ENCODE results near the gene MLLT10. TPM values are rescaled to one million over a fixed set of nuclear protein-coding genes. Genes with fewer than 3 reads are reported as not detected.

MLLT10 gene
- total RNA-seq, 1 experiment from 2014 or later, result 45.2 TPM

DNA sequence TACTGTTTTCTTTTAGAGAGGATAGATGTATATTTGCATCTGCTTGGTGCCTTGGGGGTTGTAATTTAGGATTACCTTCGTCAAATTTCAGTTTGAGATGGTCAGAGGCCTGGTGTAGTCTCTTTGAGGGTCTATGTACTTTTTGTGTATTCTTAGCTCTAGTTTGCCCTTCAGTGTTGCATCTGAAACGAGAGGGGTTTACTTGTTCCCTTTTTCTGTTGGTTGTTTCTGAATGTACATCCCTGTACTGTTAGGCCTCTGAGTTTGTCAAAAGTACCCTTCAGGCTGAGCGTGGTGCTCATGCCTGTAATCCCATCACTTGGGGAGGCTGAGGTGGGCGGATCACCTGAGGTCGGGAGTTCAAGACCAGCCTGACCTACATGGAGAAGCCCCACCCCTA lies 60.0 kb downstream of the MLLT10 start:
- Histone ChIP-seq H3K9me3 (ENCODE audit: control insufficient read depth in 1 of 2, insufficient read depth in 1 of 2, low read depth in 1 of 2, low read length in 2 of 2) (no peaks in the 10 kb centered on the region), H3K9ac (ENCODE audit: low read length) (no peak overlapping the region), H3K79me2 (ENCODE audit: insufficient read depth, low read length) (peaks cover 94% of the 10 kb centered on the region), H3K36me3 (ENCODE audit: control insufficient read depth in 1 of 2, insufficient read depth in 2 of 2, low read length in 2 of 2) (no peaks in the 10 kb centered on the region), H3K4me3 (replicated peaks in 1 of 2; ENCODE audit: low read depth in 1 of 2, low read length in 2 of 2) (no peak overlapping the region), H3K9me2 (ENCODE audit: insufficient read depth) (no peaks in the 10 kb centered on the region), H3K27ac (ENCODE audit: low read depth, low read length) (no peak overlapping the region), H3K4me2 (ENCODE audit: low read length) (no peak overlapping the region), H2AFZ (ENCODE audit: low read depth, low read length, poor library complexity, severe bottlenecking) (no peak overlapping the region), H3K27me3 (ENCODE audit: insufficient read depth, low read length) (no peaks in the 10 kb centered on the region), H3K4me1 (ENCODE audit: control insufficient read depth in 1 of 2, insufficient read depth in 2 of 2, low read length in 2 of 2) (peaks cover under 1 to 2% of the 10 kb centered on the region in 2 experiments; a peak in 3 of 4 replicates), H4K20me1 (ENCODE audit: insufficient read depth) (peaks cover 5% of the 10 kb centered on the region)
- no TSS peak for BruUV-seq (replicated peaks)
- TF ChIP-seq EZH2phosphoT487 (IDR thresholded peaks at IDR 0.05; ENCODE audit: borderline replicate concordance), result no peak
- TF ChIP-seq ELF1 (IDR thresholded peaks at IDR 0.05; ENCODE audit: borderline replicate concordance, low read depth), result no peak
- TF ChIP-seq ZNF274 (IDR thresholded peaks at IDR 0.05; ENCODE audit: low read depth, low read length), result no peak
- TF ChIP-seq RAD21 (IDR thresholded peaks at IDR 0.05; ENCODE audit: low read depth), result no peak
- no peak for TF ChIP-seq SP1 (IDR thresholded peaks at IDR 0.05; ENCODE audit: low read depth)
- ChIA-PET POLR2A (no interaction called here), CTCF (no interaction called here), RAD21 (ENCODE audit: low non-redundant PET in 1 of 2, low total read pairs in 2 of 2, uncharacterized antibody in 2 of 2, unreplicated experiment in 2 of 2) (no interaction called here)
- no peak for DNase-seq (ENCODE audit: low read depth, low spot score)
- intact Hi-C loops (cut with micrococcal nuclease), result no loop called here
- ATAC-seq, result no peak

DNA sequence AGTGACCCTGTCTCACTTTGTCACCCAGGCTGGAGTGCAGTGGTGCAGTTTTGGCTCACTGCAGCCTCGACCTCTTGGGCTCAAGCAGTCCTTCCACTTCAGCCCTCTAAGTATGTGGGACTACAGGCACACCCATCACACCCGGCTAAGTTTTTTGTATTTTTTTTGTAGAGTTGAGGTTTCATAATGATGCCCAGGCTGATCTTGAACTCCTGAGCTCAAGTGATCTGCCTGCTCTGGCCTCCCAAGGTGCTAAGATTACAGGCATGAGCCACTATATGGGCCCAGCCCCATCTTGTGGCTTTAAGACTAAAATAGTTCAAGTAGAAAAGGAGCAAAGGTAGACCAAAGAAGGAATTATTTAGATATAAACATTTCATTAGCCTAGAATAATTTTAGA lies 65.5 kb downstream of the MLLT10 start:
- peak; percentile 12; the same call in 1 of the 2 replicates for TF ChIP-seq RAD21 (IDR thresholded peaks at IDR 0.05; ENCODE audit: low read depth)
- TF ChIP-seq POLR2AphosphoS5 (IDR thresholded peaks at IDR 0.05; ENCODE audit: low read depth, low read length), result no peak
- H3K27me3 ChIP-seq (ENCODE audit: insufficient read depth, low read length), result no peaks in the 10 kb centered on the region
- ChIA-PET RAD21 (ENCODE audit: low non-redundant PET in 1 of 2, low total read pairs in 2 of 2, uncharacterized antibody in 2 of 2, unreplicated experiment in 2 of 2) (no interaction called here), POLR2A (interaction anchor here (1.0 kb wide), 1 partner anchor 37 kb away, joined by 3 read pairs; no protein-coding TSS in a partner anchor), CTCF (no interaction called here)
- no peaks in the 10 kb centered on the region; a peak in 1 of 4 replicates for H3K4me1 ChIP-seq (ENCODE audit: control insufficient read depth in 1 of 2, insufficient read depth in 2 of 2, low read length in 2 of 2)
- peaks cover 94% of the 10 kb centered on the region for H3K79me2 ChIP-seq (ENCODE audit: insufficient read depth, low read length)
- no peaks in the 10 kb centered on the region for H3K9me3 ChIP-seq (ENCODE audit: control insufficient read depth in 1 of 2, insufficient read depth in 1 of 2, low read depth in 1 of 2, low read length in 2 of 2)
- H2AFZ ChIP-seq (ENCODE audit: low read depth, low read length, poor library complexity, severe bottlenecking), result no peak overlapping the region
- H3K9me2 ChIP-seq (ENCODE audit: insufficient read depth), result no peaks in the 10 kb centered on the region
- H3K36me3 ChIP-seq (ENCODE audit: control insufficient read depth in 1 of 2, insufficient read depth in 2 of 2, low read length in 2 of 2), result no peaks in the 10 kb centered on the region
- BruUV-seq (replicated peaks), result no TSS peak
- ATAC-seq (no peak), DNase-seq (ENCODE audit: low read depth, low spot score) (no peak)
- intact Hi-C loops (cut with micrococcal nuclease), result no loop called here
- no peak overlapping the region for H3K27ac ChIP-seq (ENCODE audit: low read depth, low read length)
- peaks cover 5% of the 10 kb centered on the region for H4K20me1 ChIP-seq (ENCODE audit: insufficient read depth)
- no peak overlapping the region for H3K4me2 ChIP-seq (ENCODE audit: low read length)
- no peak overlapping the region for H3K9ac ChIP-seq (ENCODE audit: low read length)
- H3K4me3 ChIP-seq (replicated peaks in 1 of 2; ENCODE audit: low read depth in 1 of 2, low read length in 2 of 2), result no peak overlapping the region
